NCI-H748 treated with DMSO at 0.1 percent for 48 hours (cell line): ENCODE data around the gene NEURL3.
A peak's percentile ranks its signal among the peaks of the same experiment; 100 is the strongest.

Experiments used
- DNase-seq: peaks from one replicate; lab custom pipeline; 2025; lab: John Stamatoyannopoulos, UW

The NEURL3 gene

DNA sequence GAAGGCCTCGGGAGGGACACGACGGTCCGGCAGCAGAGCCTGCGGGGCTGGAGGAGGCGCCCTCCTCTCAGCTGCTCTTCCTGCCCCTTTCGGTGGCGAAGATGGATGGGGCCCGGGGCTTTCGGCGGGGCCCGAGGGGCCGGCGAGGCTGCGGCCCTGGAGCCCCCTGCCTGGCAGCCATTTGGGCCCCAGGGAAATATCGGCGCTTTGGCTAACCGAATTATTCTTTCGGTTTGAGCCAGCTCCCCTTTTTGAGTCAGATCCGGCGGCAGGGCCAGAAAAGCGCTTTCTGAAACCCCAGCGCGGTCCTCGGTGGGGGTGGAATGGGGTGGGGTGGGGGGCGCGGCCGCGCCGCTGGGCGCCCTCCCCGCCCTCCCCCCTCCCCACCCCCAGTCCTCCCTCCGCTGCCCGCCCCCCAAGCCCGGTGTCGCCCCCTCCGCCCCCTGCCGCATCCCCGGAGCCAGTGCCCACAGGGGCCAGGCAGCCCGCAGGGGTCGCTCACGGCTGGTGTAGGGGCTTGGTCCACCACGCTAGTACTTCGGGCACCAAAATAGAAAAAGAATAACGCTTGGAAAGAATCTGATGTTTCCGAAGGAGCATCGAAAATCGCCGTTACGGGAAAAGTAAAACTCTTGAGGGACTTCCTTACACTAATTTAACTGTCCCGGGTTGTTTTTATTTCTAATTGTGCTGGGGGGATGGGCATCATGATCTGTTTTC lies 22.3 kb upstream of the NEURL3 start:
- no peak for DNase-seq

DNA sequence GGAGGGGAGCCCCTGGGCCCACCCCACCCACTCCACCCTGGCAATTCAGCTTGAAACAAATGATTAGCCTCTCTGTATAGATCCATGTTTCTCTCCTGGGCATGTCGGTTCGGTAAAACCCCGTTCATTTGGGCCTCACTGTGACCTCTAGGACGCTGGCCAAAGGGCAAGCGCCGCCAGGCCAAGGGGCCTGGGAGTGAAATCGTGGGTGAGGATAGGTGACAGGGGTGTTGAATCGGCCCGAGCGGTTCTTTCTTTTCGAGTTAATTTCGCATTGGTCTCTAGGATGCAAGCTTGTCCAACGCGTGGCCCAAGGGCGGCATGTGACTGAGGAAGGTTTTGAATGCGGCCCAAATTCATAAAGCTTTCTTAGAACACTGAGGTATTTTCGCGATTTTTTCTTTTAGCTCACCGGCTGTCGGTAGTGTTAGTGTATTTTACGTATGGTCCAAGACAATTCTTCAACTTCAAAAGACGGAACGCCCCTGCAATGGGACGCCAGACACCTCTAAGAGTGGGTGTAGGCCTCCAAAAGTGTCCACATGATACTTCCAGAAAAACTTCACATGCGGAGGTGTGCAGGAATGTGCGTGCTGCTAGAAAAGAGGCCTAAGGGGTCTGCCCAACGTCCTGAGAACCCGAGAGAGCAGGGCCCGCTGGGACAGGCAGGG lies 21.6 kb upstream of the NEURL3 start:
- no peak for DNase-seq

DNA sequence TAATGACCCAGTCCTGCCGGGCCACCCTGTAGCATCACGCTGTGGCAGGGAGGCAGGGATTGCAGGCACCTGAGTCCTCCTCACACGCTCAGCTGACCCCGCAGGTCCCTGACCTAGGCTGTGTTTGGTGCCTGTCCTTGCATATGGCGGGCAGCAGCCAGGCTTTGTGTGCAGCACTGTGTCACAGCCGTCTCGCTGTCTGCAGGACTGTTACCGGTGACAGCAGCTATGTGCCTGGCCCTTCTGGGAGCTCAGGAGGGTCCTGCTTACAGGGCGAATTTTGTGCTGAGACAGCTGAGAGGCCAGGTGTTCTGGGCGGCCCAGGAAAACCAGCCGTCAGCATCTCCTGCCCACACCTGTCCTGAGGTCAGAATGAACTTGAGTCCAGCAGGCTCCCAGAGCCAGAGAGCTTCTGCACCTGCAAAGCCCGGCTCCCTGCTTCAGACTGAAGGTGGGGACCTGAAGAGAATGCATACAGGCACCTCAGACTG lies 21.0 kb upstream of the NEURL3 start:
- DNase-seq: no peak

DNA sequence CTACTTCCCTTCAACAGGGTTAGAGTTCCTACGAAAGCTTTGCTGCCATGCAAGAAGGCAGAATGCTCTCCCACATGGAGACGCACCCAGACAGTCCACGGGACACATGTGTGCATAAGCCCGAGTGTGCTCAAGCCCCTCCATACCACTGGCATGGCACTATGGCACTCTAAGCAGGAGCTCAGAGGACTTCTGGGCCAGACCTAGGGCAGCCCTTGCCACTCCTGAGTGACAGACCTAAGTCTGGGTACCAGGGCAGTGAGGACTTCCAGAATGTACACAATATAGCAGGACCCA lies 20.0 kb upstream of the NEURL3 start:
- no peak for DNase-seq

DNA sequence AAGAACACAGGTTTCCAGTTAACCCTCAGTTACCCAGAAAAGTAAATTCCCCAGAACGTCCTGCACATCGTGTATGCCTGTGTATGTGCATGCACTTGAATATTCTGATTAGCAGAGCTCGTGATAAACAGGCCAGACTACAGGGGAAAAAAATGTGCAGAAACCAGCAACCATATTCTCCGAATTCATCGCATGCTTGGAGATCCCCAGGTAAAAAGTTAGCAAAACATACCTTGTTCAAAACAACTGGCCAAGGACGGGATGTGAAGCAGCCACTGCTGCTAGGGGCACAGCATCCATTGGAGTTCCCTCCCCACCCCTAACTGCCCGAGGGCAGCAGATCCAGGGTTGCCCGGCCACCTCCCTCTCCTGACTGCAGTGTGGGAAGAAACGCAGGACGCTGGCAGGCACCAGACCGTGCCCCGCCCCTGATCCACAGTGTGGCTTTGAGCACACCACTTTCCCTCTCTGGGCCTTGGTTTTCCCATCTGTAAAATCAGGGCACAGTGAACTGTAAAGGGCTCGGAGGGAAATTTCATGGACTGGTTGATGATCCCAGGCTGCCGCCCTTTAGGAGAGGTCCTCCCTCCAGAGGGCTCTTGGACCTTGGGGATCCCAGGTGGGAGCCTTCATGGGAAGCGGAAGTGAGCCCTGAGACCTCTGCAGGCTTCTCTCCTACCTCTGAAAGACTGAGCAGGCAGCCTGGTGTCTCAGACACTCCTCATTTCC lies 19.5 kb upstream of the NEURL3 start:
- no peak for DNase-seq

DNA sequence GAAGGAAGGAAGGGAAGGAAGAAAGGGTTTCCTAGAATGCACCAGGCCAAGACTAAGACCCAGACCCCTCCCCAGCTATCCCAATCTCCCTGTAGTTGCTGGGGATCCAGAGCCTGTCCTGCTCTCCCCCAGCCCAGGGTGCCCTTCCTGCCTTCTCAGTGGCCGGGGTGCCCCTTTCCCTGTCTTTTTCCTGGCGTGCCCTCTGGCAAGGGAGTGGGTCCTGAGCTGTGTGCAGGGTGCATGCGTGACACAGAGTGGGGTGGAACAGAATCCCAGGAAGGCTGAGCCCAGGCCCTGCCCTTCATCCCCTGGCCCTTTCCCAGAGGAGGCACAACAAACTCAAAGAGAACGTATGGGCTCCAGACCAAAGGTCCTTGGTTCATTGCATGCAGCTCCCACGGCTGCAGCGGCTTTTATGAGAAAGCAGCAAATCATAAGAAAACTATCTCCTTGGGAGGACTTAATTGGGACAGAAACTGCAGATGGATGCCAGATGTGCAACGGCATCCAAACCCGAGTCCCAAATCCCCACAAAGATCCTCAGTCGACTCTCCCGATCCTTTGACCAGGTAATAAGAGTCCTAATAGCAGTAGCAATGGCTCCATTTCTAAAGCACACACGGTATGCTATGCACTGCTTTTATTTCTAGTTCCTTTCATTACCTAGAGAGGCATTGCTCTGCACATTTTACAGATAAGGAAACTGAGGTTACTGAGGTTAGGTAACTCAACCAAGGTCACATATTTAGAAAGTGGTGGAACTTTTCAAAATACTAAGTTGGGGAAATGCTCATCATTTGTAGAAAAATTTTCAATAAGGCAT lies 18.7 kb upstream of the NEURL3 start:
- DNase-seq: no peak

DNA sequence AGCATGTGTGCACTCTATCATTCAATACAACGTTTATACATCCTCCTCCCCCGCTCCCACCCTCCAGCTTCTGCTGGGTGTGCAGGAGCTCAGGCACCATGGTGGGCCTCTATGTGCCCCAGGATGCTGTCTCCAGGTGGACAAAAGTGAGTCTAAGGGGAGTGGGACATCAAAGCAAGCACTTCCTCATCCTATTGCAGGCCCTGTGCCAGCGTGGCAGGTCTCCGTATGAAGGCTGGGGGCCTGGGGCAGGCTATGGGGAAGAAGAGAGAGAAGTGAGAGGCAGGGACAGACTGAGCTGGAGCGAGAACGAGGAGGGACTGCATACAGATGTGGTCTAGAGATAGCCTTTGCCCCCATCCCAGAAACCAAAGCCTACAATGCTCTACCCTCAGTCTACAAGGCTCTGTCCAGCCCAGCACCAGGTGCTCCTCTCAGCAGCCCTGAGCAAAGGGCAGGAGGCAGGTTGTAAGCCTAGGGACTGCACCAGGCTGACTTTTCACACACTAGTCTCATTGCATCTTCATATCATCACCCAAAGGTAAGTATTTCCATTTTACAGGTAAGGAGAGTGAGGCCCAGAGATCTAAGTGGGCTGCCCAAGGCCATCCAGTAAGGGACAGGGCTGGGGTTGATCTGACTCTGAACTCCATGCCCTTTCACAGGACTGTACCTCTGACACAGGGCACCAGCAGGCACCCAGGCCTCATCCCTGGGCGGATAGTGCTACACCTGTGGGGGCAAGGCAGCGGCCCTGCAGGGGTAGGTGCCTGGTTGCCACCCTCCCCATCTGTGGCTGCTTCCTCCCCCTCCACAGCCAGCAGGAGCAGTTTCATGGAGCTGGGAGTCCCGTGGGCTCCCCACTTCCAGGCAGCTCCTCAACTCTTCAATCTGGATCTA lies 17.4 kb upstream of the NEURL3 start:
- no peak for DNase-seq

DNA sequence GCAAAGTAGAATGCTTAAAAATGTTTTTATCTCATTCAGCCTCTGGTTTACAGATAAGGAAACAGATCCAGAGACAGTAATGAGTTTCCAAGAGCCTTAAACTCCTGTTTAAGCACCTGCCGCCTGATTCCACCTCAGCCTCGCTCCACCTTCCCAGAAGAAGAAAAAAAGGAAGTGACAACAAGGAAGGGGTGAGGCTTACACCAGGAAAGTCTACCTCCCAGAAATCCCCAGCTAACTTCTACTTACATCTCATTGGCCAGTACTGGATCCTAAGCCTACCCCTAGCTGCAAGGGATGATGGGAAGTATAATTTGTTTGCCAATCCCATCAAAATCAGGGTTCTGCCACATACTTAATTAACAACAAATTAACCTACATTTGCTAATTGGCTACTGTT lies 16.1 kb upstream of the NEURL3 start:
- no peak for DNase-seq

DNA sequence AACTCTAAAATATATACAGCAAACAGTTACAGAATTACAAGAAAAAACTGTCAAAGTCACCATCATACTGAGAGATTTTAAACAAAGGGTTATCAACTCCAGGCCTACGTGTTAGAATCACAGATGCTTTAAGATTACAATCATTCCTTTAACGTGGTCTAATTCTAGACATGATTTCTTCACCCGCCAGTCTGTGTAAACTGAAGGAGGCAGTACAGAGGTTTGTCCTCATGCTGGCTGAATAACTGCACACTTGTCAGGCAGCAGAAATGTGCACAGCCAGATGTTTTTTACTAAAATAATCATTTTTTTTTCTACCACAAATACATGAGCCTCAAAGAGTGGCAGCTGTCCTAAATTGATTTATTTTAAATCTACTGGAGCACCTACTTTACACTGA lies 15.5 kb upstream of the NEURL3 start:
- DNase-seq: no peak

DNA sequence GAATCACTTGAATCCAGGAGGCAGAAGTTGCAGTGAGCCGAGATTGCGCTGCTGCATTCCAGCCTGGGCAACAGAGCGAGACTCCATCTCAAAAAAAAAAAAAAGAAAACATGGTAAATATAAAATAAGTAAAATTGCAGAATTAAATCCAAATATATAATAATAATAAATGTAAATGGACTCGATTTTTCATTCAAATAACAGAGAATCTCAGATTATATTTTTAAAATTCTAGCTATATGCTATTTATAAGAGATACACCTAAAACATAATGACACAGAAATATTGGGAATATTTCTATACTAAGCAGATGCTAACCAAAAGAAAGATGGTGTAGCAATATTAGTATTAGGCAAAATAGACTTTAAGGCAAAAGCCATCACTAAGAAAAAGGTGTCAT lies 15.1 kb upstream of the NEURL3 start:
- no peak for DNase-seq

DNA sequence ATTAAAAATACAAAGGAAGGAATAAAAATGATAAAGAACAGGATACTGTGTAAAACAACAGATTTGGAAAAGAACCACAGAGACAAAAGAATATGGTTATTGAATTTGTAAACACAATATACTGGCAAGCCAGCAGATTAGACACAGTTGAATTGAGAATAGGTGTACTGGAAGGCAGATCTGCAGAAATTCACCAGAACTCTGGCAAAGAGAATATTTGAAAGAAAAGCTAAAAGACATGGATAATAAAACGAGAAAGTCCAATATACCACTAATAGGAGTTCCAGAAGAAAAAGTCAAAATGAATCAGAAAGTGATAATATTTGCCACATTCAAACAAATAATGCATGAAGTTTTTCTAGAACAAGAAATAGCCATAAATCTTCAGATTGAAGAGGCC lies 11.9 kb upstream of the NEURL3 start:
- DNase-seq: no peak

DNA sequence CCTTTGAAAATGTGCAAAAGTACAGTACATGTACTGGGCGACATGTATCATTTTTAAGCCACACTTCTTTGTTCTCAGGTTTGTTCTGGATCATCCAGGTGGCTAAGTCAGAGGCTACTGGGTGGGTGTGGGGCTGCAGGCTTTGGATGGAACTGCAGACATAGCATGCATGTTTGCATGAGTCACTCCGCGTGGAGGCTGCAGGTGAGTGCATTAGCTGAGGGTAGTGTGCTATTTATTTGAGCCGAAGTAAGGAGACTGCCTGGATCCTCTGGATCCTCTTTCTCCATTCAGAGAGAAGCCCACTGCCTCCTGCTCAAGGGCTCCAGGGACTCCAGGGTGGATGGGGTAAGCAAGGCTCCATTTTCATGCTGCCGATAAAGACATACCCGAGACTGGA lies 9.4 kb upstream of the NEURL3 start:
- DNase-seq: no peak

DNA sequence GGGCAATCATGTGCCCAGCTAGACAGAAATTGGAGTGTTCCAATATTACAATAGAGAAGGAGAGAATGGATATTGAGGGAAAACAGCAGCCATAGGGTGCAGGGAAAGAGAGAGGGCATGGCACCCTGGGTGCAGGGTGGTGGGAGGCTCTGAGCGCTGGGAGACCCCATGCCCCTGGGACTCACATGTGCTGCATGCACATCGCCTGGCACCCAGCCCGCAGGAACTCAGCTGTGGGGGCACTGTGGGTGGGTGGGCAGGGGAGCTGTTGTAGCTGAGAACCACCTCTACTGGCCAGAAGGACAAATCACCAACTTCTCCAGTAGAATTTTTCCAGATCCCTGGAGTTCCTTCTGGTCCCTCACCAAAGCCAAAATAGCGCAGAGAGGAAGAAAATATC lies 7.2 kb upstream of the NEURL3 start:
- DNase-seq: no peak

DNA sequence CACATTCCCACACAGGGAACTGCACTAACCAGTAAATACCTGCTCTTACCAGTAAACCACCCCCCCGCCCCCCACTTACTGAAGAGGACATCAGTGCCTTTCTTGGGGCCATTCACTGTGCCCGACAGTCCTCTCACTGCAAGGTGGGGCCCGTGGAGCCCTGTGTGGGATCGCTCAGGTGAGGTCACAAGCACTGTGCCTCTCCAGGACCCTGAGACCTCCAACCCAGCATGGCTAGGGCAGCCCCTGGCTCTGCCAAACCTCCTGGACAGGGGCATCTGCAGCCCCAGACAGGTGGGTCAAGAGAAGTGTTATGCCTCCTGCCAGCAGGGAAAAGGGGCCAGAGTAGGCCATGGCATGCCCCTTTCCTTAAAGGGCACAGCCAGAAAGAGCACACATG lies 6.7 kb upstream of the NEURL3 start:
- no peak for DNase-seq

DNA sequence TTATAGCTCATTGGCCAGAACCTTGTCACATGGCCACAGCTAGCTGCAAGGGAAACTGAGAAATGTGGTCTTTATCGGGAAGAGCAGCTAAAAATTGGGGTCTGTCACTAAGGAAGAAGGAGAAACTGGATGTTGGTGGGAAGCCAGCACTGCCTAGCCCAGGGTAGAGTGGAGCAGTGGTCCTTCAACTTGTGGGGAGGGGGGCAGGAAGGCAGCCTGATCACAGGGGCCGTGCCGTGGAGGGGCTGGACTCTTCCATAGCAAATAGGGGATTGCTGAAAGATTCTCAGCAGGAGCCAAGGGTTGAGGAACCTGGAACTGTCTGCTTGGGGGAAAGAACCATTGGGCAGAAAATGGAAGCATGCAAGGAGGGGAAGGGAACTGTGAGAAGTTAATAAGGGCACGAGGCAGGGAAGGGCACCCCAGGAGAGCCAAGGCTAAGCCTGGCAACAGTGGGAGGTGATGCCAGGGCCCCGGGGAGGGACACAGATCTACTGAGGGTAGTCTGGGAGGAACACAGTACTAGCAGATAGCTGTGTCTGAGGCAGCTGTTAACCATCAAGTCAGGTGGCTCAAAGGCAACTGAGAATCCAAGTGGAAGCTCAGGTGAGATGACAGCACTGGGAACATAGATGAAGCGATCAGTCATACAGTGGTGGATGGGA lies 5.9 kb upstream of the NEURL3 start:
- no peak for DNase-seq

DNA sequence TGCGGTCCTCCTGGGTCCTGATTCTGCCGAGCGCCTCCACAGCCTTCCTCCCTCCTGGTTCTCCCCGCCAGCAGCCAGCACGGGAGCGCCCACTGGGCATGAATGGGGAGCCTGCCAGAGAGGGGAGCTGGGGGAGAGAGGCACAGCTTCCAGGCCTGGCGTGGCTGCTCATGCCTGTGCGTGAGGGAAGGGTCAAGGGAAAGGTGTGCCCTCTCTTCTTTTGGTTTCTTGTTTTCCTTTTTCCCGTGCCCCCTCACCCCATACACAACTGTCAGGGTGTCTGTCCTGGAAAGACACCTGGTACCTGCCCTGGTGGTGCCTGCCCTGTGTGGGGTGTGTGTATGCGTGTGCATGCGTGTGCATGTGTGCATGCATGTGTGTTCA lies 4.7 kb upstream of the NEURL3 start:
- no peak for DNase-seq

DNA sequence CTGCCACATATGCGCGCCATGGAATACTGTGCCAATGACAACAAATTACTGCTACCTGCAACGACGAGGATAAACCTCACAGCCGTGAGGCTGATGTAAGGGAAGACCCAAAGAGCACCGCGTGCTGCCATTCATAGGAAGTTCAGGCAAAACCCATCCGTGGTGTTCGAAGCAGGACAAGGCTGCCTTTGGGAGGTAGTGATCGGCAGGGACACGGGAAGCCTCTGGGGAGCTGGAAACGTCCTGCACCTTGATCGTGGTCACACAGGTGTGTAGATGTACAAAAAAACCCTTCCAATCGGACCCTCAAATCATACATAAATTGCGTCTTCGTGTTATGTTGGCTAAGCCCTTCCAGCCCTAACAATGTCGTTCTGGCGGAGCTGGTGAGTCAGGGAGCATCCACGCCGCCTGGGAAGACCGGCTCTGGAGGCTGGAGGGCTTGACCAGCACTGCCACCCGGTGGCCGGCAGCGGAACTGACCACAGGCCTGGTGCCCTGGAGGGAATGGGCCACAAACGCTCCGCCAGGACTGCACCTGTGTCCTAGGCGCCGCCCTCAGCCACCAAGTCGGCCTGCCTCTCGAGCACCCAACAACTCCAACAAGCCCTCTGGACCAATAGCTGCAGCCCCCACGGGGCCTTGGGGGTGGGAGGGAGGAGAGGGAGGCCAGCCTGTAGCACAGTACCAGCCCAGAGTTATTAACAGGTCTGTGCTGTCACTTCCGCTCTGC lies 4.1 kb upstream of the NEURL3 start:
- DNase-seq: peak; percentile 28

DNA sequence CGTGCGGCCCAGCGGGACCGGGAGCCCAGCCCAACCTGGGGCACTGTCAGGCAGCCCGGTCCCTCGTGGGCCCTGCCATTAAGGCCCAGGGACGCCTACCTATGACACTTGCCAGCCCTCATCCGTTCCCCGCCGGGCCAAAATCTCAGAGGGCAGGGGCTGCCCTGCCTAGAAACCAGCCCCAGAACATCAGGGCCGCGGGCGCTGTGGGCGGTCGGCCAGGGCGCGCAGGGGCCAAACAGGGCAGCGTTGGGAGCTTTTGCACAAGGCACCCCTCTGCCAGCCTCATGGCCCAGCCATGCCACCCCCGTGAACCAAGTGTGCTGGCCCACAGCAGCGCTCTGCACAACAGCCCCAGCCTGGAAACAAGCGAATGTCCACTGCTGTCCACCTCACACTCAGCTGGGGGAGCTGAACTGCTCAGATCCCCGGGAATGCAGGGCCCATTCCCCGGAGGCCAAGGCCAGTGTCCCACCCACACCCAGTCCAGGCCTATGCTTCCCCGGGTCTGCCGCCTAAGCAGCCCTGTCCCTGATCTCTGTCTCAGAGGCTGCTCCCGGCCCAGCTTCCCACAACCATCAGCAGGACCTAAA lies 3.5 kb upstream of the NEURL3 start:
- DNase-seq: no peak

DNA sequence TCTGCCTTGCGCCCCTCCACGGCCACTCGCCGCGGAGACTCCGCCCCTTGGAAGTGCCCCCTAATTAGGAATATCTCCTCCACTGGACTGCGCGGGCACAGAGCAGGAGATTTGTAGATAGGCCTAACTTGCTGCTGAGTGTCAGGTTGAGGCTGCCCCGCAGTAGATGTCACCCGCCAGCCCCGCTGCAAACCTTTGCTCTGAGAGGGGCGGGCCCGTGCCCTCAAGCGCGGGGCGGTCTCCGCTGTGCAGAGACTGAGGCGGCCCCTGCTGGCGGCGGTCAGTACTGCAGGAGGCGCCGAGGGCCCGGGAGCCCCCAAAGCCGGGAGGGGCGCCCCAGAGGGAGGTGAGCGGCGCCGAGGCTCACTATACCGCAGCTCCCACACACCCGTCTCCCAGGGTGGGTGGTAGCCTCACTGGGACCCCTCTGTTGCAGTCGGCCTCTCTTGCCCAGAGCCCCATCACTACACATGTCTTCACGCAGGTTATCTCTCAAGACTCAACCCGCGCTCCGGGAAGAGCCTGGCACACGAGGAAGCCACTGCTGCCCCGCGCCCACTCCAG lies 2.9 kb upstream of the NEURL3 start:
- no peak for DNase-seq

DNA sequence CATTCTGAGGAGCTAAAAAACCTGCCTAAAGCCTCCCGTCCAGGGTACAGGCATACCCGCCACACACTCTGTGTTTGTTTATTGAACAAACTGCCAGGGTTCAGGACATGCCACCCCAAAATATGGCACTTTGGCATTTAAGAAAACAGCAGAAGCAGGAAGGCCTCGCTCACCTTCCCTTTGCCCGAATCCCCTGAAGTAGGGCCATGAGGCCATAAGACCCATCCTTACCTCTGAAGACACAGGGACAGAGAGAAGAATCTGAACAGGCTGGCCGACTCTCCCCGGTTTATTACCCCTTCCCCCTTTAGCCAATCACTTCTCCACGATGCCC lies 1.7 kb upstream of the NEURL3 start:
- DNase-seq: no peak
